ENCODE results near the gene ARPC5L. TPM values are rescaled to one million over a fixed set of nuclear protein-coding genes. Genes with fewer than 3 reads are reported as not detected.
"Not testable (repeated sequence)": the region's sequence is repeated elsewhere in the genome, so short reads cannot be mapped to it uniquely, and the experiment has no call there.

The ARPC5L gene
- total RNA-seq, 4 donors from 2014 or later: 19.8 to 29.6 (median 20.4) TPM

GRCh38 chr9:124908098-124908497, 46.2 kb downstream of the ARPC5L start:
- H3K27ac ChIP-seq: no peak overlapping the region
- no peaks in the 10 kb centered on the region for H3K4me1 ChIP-seq
- H3K9me3 ChIP-seq: no peaks in the 10 kb centered on the region
- WGBS, 2 donors: 86 to 89% methylated on average over 2 of the region's 2 CpGs
- H3K36me3 ChIP-seq: peaks cover 11 to 41% of the 10 kb centered on the region in 2 donors
- TF ChIP-seq CTCF (IDR thresholded peaks at IDR 0.05) (no peak), POLR2A (IDR thresholded peaks at IDR 0.05) (no peak)
- H3K4me3 ChIP-seq (replicated peaks in 1 of 3): no peak overlapping the region
- intact Hi-C loops (cut with DNase I): no loop called here
- no peaks in the 10 kb centered on the region for H3K27me3 ChIP-seq
- no peak for DNase-seq

GRCh38 chr9:124911766-124912165, 49.8 kb downstream of the ARPC5L start:
- H3K4me3 ChIP-seq (replicated peaks in 1 of 3): no peak overlapping the region
- no peak overlapping the region for H3K27ac ChIP-seq
- no peaks in the 10 kb centered on the region for H3K27me3 ChIP-seq
- peaks cover 11 to 30% of the 10 kb centered on the region in 2 donors for H3K36me3 ChIP-seq
- no peak for TF ChIP-seq CTCF (IDR thresholded peaks at IDR 0.05)
- no peak for TF ChIP-seq POLR2A (IDR thresholded peaks at IDR 0.05)
- no peaks in the 10 kb centered on the region for H3K4me1 ChIP-seq
- intact Hi-C loops (cut with DNase I): no loop called here
- 87 to 88% methylated on average over 1 of the region's 1 CpG for WGBS, 2 donors
- no peak for DNase-seq
- no peaks in the 10 kb centered on the region for H3K9me3 ChIP-seq

DNA sequence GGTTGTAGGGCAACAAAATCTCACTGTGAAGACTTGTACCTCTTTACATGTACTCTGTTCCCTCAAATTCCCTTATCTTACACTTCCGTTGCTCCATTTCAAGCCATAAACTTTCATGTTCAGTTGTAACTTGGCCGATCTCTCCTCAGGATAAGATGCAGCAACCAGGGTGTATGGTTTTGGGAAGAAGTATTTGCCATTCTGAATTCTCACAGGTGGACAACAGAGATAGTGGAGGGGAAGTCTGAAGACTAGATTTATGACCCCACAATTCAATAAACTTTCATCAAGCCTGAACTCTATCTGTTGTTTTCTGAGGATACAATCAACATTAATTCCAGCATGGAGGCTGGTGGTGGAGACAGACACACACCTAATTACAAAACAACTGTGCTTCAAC, 51.4 kb downstream of the ARPC5L start:
- Histone ChIP-seq H3K4me3 (replicated peaks in 1 of 3) (no peak overlapping the region), H3K4me1 (no peaks in the 10 kb centered on the region), H3K9me3 (no peaks in the 10 kb centered on the region), H3K36me3 (peaks cover 11 to 17% of the 10 kb centered on the region in 2 donors), H3K27ac (no peak overlapping the region), H3K27me3 (no peaks in the 10 kb centered on the region)
- WGBS, 2 donors: 96 to 100% methylated on average over 2 of the region's 2 CpGs
- no peak for DNase-seq
- TF ChIP-seq POLR2A (IDR thresholded peaks at IDR 0.05) (no peak), CTCF (IDR thresholded peaks at IDR 0.05) (no peak)
- intact Hi-C loops (cut with DNase I): no loop called here

- 94 to 97% methylated on average over 5 of the region's 5 CpGs for WGBS, 2 donors
- Histone ChIP-seq H3K36me3 (peaks cover 20 to 24% of the 10 kb centered on the region in 2 donors), H3K27ac (no peak overlapping the region), H3K27me3 (no peaks in the 10 kb centered on the region), H3K4me1 (no peaks in the 10 kb centered on the region), H3K4me3 (replicated peaks in 1 of 3) (no peak overlapping the region), H3K9me3 (no peaks in the 10 kb centered on the region)
- no peak for DNase-seq
- TF ChIP-seq CTCF (IDR thresholded peaks at IDR 0.05) (no peak), POLR2A (IDR thresholded peaks at IDR 0.05) (no peak)
- intact Hi-C loops (cut with DNase I): no loop called here
Observed at GRCh38 chr9:124914753-124915405, 52.9 kb downstream of the ARPC5L start.

- H3K9me3 ChIP-seq; H3K27me3 ChIP-seq; H3K4me1 ChIP-seq; DNase-seq; H3K4me3 ChIP-seq (replicated peaks in 1 of 3); intact Hi-C loops (cut with DNase I); H3K27ac ChIP-seq: not testable (repeated sequence)
- WGBS, 2 donors: 86 to 88% methylated on average over 6 of the region's 6 CpGs
- peaks cover 14 to 28% of the 10 kb centered on the region in 2 donors for H3K36me3 ChIP-seq
Observed at GRCh38 chr9:124920394-124920793, 58.5 kb downstream of the ARPC5L start.

Small RNA genes lying within 50 kb of the gene (small RNA-seq; reads per million reads assigned to genes)
- not detected for gene RNU4-82P

Other genes with a start within 250 kb of the ARPC5L start
- 10 to 100 TPM; 15.3 to 25.0 (median 19.3) TPM for gene NR6A1, start 90.8 kb upstream of the ARPC5L start, total RNA-seq
- 10 to 100 TPM; 40.7 to 64.3 (median 50.2) TPM for gene OLFML2A, start 85.0 kb upstream of the ARPC5L start, total RNA-seq
- 1 to 10 TPM in 1 of 4 donors, under 1 TPM in 2, not detected in 1; 0.33 to 1.5 (median 0.79) TPM for gene WDR38, start 8.7 kb upstream of the ARPC5L start, total RNA-seq
- 1,000 to 10,000 TPM; 1,231 to 2,313 (median 2,047) TPM for gene RPL35, start 173 bp upstream of the ARPC5L start, total RNA-seq
- gene GOLGA1, start 79.0 kb downstream of the ARPC5L start, total RNA-seq: 10 to 100 TPM; 15.3 to 27.7 (median 18.6) TPM

All from thyroid gland (tissue), 4 donors.